SU-DHL-6 (cell line): ENCODE results near the gene NPFFR1.

Source experiments
- H2AFZ ChIP-seq: fragments of 200-600 bp; sonication (generic); 2 replicates; pipeline ENCODE4 v1.6.1; 2014; ENCODE audit warnings: low read depth, mild to moderate bottlenecking, moderate library complexity, mixed read lengths, antibody characterized with exemption, low read length; ENCODE audit not compliant: severe bottlenecking
- H3F3A ChIP-seq: fragments of 200-600 bp; shearing (Covaris generic); 2 replicates; pipeline ENCODE4 v1.6.0; 2016; ENCODE audit warnings: antibody characterized with exemption, mild to moderate bottlenecking; ENCODE audit not compliant: insufficient read depth
- H3K27ac ChIP-seq: fragments of 200-600 bp; sonication (generic); 2 replicates; pipeline ENCODE4 v1.5.1; 2016; ENCODE audit warnings: low read depth, mild to moderate bottlenecking, low read length, moderate library complexity, mixed read lengths
- H3K27me3 ChIP-seq: fragments of 200-600 bp; sonication (generic), shearing (Covaris generic); 2 replicates; pipeline ENCODE4 v1.6.0; 2014; ENCODE audit warnings: mild to moderate bottlenecking, low read length
- H3K36me3 ChIP-seq: fragments of 200-600 bp; sonication (generic); 2 replicates; pipeline ENCODE4 v1.6.1; 2014; ENCODE audit warnings: mild to moderate bottlenecking, low read length, mixed read lengths
- H3K4me2 ChIP-seq: fragments of 300-600, 200-600 bp; shearing (Covaris generic), sonication (generic); 2 replicates; pipeline ENCODE4 v1.6.0; 2014; ENCODE audit warnings: low read length, low read depth, mild to moderate bottlenecking; ENCODE audit not compliant: poor library complexity, severe bottlenecking
- H3K4me3 ChIP-seq: fragments of 200-600 bp; sonication (generic); 2 replicates; pipeline ENCODE4 v1.5.1; 2014; ENCODE audit warnings: antibody characterized with exemption, low read length, mild to moderate bottlenecking, mixed read lengths; ENCODE audit not compliant: insufficient read depth, poor library complexity, severe bottlenecking
- H3K79me2 ChIP-seq: fragments of 200-600 bp; sonication (generic); 2 replicates; pipeline ENCODE4 v1.6.1; 2014; ENCODE audit warnings: mild to moderate bottlenecking, low read length, moderate library complexity; ENCODE audit not compliant: insufficient read depth
- H3K9ac ChIP-seq: fragments of 200-600 bp; sonication (generic); 2 replicates; pipeline ENCODE4 v1.7.0; 2014; ENCODE audit warnings: mild to moderate bottlenecking, low read length
- H3K9me2 ChIP-seq: fragments of 200-600 bp; sonication (generic); replicated peaks from 2 replicates; pipeline ENCODE4 v1.6.1; 2014; ENCODE audit warnings: low read length; ENCODE audit not compliant: insufficient read depth
- H3K9me3 ChIP-seq: fragments of 200-600 bp; sonication (generic); 2 replicates; pipeline ENCODE4 v1.6.1; 2014; ENCODE audit warnings: low read length, mixed read lengths; ENCODE audit not compliant: insufficient read depth
- H4K20me1 ChIP-seq: fragments of 200-600 bp; sonication (generic); 2 replicates; pipeline ENCODE4 v1.6.1; 2014; ENCODE audit warnings: low read depth, mild to moderate bottlenecking, antibody characterized with exemption, low read length, moderate library complexity, mixed read lengths
- EZH2phosphoT487 ChIP-seq: fragments of 200-600 bp; sonication (generic), shearing (Covaris generic); conservative IDR thresholded peaks from 2 replicates; pipeline ENCODE4 v1.6.1; 2018; ENCODE audit warnings: mild to moderate bottlenecking, antibody characterized with exemption, low read length, moderate library complexity, mixed read lengths
- TF ChIP-seq, protein P1 (sequence below): fragments of 200-600 bp; sonication (generic); IDR thresholded peaks from one replicate; pipeline ENCODE4 v1.5.1; 2017; ENCODE audit warnings: antibody characterized with exemption, mild to moderate bottlenecking, low read length, moderate library complexity; ENCODE audit not compliant: insufficient read depth, poor library complexity, severe bottlenecking

Gene NPFFR1

DNA sequence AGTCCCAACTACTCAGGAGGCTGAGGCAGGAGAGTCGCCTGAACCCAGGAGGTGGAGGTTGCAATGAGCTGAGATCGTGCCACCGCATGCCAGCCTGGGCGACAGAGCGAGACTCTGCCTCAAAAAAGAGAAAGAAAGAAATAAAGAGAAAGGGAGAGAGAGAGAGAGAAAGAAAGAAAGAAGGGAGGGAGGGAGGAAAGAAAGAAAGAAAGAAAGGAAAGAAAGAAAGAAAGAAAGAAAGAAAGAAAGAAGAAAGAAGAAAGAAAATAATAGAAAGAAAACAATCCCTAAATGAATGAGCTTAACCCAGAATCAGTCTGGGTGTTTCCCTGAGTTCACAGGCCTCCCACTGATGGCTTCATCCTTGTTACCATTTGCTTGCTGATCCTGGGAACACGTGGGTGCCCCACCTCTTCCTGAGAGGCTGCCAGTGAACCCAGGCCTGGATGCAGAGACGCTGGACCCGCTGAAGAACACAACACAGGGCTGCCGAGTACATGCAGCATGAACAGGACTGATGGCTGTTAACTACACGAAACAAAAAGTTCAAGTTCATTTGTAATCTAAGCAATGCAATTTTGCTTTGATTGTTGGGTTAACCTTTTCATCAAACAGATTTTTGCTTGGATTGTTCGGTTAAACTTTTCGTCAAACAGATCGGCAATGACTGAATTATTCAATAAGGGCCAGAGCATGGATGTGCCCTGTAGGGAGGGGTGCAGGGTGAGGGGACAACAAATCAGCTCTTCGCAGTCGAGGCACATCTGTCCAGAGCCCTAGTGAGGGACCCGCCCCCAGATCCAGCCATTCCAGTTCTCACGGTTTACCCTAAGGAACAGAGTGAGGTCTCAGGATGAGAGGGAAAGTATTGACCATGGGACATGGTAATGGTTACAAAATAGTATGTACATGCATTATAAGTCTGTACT is 11.5 kb downstream of the NPFFR1 start:
- Histone ChIP-seq H3K79me2 (no peaks in the 10 kb centered on the region), H2AFZ (no peak overlapping the region), H3K9me3 (no peaks in the 10 kb centered on the region), H3K4me2 (no peak overlapping the region), H3K9ac (no peak overlapping the region), H3K4me3 (no peak overlapping the region), H3F3A (no peaks in the 10 kb centered on the region), H3K27me3 (no peaks in the 10 kb centered on the region), H3K27ac (no peak overlapping the region), H3K9me2 (no peaks in the 10 kb centered on the region), H4K20me1 (no peaks in the 10 kb centered on the region), H3K36me3 (no peaks in the 10 kb centered on the region)
- TF ChIP-seq, protein P1, sequence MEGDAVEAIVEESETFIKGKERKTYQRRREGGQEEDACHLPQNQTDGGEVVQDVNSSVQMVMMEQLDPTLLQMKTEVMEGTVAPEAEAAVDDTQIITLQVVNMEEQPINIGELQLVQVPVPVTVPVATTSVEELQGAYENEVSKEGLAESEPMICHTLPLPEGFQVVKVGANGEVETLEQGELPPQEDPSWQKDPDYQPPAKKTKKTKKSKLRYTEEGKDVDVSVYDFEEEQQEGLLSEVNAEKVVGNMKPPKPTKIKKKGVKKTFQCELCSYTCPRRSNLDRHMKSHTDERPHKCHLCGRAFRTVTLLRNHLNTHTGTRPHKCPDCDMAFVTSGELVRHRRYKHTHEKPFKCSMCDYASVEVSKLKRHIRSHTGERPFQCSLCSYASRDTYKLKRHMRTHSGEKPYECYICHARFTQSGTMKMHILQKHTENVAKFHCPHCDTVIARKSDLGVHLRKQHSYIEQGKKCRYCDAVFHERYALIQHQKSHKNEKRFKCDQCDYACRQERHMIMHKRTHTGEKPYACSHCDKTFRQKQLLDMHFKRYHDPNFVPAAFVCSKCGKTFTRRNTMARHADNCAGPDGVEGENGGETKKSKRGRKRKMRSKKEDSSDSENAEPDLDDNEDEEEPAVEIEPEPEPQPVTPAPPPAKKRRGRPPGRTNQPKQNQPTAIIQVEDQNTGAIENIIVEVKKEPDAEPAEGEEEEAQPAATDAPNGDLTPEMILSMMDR, result no peak
- TF ChIP-seq EZH2phosphoT487, result no peak

DNA sequence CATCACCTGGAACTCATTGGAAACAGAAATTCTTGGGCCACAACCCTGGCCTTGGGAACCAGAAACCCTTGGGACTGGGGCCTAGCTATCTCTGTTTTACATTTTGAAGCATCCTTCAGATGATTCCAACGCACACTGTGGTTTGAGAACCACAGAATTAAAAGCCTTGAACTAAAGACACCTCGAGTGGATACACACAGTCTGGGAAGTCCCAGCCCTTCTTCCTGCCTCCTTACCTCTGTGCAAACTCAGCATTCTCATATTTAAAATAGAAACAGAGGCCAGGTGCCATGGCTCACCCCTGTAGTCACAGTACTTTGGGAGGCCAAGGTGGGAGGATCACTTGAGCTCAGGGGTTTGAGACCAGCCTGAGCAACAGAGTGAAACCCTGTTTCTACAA is 12.9 kb downstream of the NPFFR1 start:
- H3K4me3 ChIP-seq, result no peak overlapping the region
- H3F3A ChIP-seq, result no peaks in the 10 kb centered on the region
- H3K27ac ChIP-seq, result no peak overlapping the region
- H3K36me3 ChIP-seq, result no peaks in the 10 kb centered on the region
- H3K9me3 ChIP-seq, result no peaks in the 10 kb centered on the region
- H4K20me1 ChIP-seq, result no peaks in the 10 kb centered on the region
- no peak overlapping the region for H2AFZ ChIP-seq
- H3K9ac ChIP-seq, result no peak overlapping the region
- no peaks in the 10 kb centered on the region for H3K79me2 ChIP-seq
- H3K9me2 ChIP-seq, result no peaks in the 10 kb centered on the region
- H3K4me2 ChIP-seq, result no peak overlapping the region
- no peaks in the 10 kb centered on the region for H3K27me3 ChIP-seq
- TF ChIP-seq, protein P1, result no peak
- no peak for TF ChIP-seq EZH2phosphoT487

DNA sequence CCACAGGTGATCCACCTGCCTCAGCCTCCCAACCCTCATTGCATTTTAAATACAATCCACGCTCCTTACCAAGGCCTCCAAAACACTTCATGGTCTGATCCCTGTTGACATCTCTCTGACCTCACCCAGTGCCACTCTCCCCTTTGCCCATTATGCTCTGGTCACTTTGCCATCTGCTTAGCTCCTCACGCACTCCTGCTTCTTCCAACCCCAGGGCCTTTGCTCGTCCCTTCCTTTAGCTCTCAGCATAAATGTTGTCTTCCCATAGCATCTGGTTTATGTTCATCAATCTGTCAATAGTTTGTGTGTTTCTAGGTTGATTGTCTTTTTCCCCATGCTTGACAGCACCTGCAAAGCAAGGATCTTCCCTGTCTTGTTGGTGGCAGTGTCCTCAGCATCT is 14.1 kb downstream of the NPFFR1 start:
- TF ChIP-seq, protein P1, result no peak
- TF ChIP-seq EZH2phosphoT487, result no peak
- Histone ChIP-seq H3K79me2 (no peaks in the 10 kb centered on the region), H4K20me1 (no peaks in the 10 kb centered on the region), H3K4me3 (no peak overlapping the region), H3F3A (no peaks in the 10 kb centered on the region), H3K27me3 (no peaks in the 10 kb centered on the region), H3K9me3 (no peaks in the 10 kb centered on the region), H3K9me2 (no peaks in the 10 kb centered on the region), H3K9ac (no peak overlapping the region), H3K27ac (no peak overlapping the region), H3K36me3 (no peaks in the 10 kb centered on the region), H2AFZ (no peak overlapping the region), H3K4me2 (no peak overlapping the region)
